Measurements from ENCODE around the gene LARGE1.

The LARGE1 gene

DNA sequence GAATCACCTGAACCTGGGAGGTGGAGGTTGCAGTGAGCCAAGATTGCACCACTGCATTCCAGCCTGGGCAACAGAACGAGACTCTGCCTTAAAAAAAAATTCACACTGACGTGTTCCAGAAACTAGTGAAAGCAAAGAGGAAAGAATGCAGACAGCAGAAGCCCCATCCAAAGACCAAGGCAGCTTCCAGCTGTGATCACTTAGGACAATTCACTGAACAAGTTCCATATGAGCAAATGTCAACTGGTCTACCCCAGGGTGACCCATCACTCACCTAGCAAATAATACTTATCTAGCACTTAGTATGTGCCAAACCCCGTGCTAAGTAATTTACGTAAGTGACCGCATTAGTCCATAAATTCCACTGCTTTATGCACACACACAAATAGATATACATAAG is 138.9 kb downstream of the LARGE1 start:
- in situ Hi-C loops (cut with MboI; ENCODE audit: low sequenced_read_pairs) = no loop called here

DNA sequence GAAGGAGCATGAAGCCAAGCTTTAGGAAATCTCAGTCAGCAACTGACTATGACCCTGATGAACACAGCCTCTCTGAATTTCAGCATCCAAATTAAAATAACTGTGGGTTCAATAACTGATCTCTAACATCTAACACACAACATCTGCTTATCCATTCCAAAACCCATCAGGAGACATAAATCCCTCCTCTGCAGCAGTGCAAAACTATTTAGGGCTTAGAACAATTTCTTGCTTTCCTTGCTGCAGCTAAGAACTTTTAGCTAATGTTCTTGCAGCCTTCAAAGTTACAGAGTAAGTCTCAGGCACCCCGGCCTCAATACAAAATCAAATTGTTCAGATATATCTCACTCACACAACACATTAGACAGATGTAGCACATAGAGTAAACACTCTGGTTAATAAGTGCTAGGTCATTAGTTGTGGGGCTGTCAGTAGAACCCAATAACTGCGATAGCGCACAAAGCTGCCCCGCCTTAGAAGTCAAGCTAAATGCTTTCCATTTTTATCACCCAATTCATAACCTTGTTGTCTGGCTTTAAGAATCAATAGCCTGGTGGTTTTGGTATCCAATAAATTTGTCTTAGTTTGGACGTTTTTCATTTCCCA is 139.6 kb downstream of the LARGE1 start:
- in situ Hi-C loops (cut with MboI; ENCODE audit: low sequenced_read_pairs) = no loop called here

DNA sequence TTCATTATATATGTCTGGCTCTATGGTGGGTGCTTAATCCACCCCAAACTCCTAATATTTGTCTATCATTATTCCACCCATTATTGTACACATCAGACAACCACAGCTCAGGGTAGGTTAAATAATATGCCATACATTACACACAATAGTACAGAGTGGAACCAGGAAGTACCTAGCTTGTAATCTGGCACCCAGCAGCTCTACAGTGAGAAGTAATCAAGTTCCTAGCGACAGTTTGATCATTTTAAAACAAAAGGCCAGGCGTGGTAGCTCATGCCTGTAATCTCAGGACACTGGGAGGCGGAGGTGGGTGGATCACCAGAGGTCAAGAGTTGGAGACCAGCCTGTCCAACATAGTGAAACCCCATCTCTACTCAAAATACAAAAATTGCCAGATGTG is 141.0 kb downstream of the LARGE1 start:
- in situ Hi-C loops (cut with MboI; ENCODE audit: low sequenced_read_pairs) = no loop called here

DNA sequence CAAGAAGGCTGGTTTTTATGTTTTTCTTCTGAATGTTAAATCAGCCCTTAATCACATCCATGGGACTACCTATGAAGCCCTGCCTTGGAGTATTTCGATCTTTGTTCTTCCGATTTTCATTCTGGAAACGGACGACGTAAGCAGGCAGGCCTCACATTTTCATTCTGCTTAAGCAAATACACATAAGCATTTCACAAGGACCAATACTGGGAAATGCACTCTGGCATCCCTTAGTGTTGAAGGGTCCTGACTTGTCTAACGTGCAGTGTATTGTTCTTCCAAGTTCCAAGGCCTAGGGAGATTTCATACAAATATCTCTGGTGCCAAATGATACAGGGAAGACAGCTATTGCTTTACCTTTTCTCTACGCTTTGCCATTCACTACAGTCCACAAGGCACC is 143.8 kb downstream of the LARGE1 start:
- in situ Hi-C loops (cut with MboI; ENCODE audit: low sequenced_read_pairs) = no loop called here

GRCh38 chr22:33774781-33775180 is 145.5 kb downstream of the LARGE1 start:
- in situ Hi-C loops (cut with MboI; ENCODE audit: low sequenced_read_pairs) = no loop called here

DNA sequence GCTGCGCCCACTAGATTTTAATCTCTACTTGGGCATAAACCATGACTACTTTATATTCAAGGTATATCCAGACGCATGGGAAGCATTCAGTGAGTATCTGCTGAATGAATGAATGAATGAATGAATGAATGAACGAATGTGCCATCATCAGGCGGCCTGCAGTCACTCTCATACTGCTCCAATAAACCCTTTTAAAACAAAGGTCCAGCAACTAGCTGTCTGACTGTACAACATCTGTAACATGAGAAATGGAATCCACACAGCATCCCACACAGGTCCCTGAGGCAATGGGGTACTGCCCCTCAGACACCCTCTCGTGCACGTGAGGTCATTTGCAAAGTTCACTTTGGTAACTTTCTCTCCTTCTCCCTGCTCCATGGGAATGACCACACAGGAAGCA is 147.5 kb downstream of the LARGE1 start:
- in situ Hi-C loops (cut with MboI; ENCODE audit: low sequenced_read_pairs) = no loop called here

GRCh38 chr22:33771136-33771535 is 149.1 kb downstream of the LARGE1 start:
- in situ Hi-C loops (cut with MboI; ENCODE audit: low sequenced_read_pairs) = no loop called here

- in situ Hi-C loops (cut with MboI; ENCODE audit: low sequenced_read_pairs) = no loop called here
These were observed 149.6 kb downstream of the LARGE1 start for GRCh38 chr22:33770723-33771122.

GRCh38 chr22:33766091-33766490 is 154.2 kb downstream of the LARGE1 start:
- in situ Hi-C loops (cut with MboI; ENCODE audit: low sequenced_read_pairs) = no loop called here

DNA sequence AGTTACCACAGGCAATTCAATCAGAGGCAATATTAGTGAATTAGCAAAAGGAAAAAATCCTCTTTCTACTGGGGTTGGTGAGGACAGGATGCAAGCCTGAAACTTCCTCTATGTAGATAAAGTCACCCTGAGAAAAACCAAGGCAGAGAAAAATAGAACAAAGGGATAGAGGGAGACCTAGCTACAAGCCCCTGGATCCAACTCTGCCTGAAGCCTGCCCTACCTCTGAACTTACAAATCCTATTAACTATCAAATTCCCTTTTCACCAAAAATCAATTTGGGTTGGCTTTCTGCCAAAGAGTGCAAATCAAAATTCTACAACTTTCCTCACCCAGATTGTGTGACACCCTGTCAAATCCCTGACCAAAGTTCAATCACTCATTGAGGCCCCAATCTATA is 161.3 kb downstream of the LARGE1 start:
- in situ Hi-C loops (cut with MboI; ENCODE audit: low sequenced_read_pairs) = no loop called here

DNA sequence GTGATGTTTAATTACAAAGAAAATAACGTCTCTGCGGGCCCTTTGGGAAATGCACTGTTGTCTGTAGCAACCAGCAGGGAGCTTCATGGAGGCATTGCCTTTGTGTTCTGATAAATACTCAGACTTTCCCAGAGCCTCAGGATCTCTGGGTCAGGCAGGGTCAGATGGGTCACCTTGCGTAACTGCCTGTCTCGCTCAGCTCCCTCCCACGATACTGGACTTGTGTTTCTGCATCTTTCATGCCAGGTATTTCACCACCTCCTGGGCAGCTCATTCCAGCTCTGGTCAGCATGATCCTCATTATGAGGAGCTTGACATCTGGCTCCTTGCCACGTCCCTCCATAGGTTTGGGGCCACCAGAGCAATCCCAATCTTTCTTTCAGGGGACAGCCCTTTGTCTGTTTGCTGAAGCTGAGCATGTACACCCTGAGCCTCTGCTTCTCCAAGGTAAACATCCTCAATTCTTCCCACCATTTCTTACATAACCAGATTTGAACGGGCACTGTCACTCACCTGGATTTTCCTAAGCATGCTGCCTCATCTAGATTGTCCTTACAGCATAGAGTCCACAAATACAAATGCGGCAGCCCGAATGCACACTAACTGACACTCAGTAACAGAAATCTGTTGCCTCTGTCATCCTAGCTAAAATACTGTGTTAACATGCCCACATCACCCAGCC is 162.3 kb downstream of the LARGE1 start:
- in situ Hi-C loops (cut with MboI; ENCODE audit: low sequenced_read_pairs) = no loop called here

DNA sequence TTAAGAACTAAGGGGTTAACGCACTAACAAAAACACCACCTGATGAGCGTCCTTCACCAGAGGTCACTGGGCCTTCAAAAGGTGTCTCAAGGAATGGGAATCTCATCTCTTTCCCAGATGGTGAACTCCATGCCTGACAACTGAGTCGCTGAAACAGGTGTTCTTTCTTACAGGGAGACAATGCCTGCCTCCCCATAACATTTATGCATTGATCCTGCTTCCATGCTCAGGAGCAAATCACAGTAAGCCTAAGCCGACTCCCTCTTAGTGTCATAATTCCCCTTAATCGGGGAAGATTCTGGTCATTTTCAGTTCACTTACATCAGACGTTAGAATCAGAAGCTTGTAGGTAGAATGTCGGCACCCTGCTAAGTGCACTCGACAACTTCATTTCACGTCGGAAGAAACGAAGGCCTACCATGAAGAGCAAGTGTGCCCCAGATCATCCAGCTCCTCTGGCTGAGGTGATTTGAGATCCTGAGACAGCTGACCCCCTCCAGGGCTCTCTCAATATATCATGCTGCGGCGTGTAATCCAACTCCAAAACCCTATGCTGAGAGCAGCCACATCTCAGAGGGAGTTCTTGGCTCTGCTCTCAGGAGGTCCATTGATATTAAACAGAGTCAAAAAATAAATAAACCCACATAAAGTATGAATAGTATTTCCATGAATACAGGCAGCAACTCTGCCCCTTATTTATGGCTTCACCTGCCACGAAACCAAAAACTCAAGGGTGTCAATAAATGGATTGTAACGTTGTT is 163.1 kb downstream of the LARGE1 start:
- in situ Hi-C loops (cut with MboI; ENCODE audit: low sequenced_read_pairs) = no loop called here

GRCh38 chr22:33756508-33756949 is 163.7 kb downstream of the LARGE1 start:
- in situ Hi-C loops (cut with MboI; ENCODE audit: low sequenced_read_pairs) = no loop called here

GRCh38 chr22:33748714-33749113 is 171.6 kb downstream of the LARGE1 start:
- in situ Hi-C loops (cut with MboI; ENCODE audit: low sequenced_read_pairs) = no loop called here

GRCh38 chr22:33747576-33748180 is 172.6 kb downstream of the LARGE1 start:
- in situ Hi-C loops (cut with MboI; ENCODE audit: low sequenced_read_pairs) = no loop called here

DNA sequence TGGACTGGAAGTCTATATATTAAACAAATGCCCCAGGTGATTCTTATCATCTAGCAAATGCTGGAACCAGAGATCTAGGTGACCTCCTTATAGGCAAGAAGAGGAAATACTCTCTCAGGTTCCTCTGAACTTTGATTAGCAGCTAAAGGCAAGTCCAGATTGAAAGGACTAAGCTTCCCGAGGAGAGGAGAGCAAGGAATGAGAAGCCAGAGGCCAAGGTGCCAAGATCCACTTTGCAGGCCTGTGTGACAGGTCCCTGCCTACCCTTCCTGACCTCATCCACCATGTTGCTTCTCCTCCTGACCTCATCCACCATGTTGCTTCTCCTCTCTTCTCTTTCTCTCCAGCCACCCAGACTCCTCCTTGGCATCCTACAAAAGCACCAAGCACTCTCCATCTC is 173.2 kb downstream of the LARGE1 start:
- in situ Hi-C loops (cut with MboI; ENCODE audit: low sequenced_read_pairs) = no loop called here

GRCh38 chr22:33746501-33746928 is 173.8 kb downstream of the LARGE1 start:
- in situ Hi-C loops (cut with MboI; ENCODE audit: low sequenced_read_pairs) = no loop called here

GRCh38 chr22:33745501-33745900 is 174.8 kb downstream of the LARGE1 start:
- in situ Hi-C loops (cut with MboI; ENCODE audit: low sequenced_read_pairs) = no loop called here

GRCh38 chr22:33743756-33744155 is 176.5 kb downstream of the LARGE1 start:
- in situ Hi-C loops (cut with MboI; ENCODE audit: low sequenced_read_pairs) = no loop called here

GRCh38 chr22:33741025-33741424 is 179.3 kb downstream of the LARGE1 start:
- in situ Hi-C loops (cut with MboI; ENCODE audit: low sequenced_read_pairs) = no loop called here

DNA sequence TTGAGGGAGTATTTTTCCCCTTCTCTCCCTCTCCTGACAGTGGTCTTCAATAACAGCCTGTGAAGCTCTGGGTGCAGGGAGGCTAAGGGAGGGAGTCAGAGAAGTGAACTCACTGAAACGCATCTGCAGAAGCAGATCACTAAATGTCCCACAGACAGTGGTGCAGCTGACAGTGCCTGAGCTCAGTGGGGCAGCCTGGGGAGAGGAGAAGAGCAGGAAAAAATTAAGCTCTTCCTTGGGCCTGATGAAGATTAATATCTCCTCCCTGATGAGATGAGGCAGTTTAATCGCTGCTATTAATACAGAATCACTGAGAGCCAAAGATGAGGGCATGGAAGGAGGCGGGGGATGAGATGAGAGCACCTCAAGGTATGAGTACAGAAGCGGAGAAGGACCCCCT is 180.8 kb downstream of the LARGE1 start:
- in situ Hi-C loops (cut with MboI; ENCODE audit: low sequenced_read_pairs) = no loop called here

DNA sequence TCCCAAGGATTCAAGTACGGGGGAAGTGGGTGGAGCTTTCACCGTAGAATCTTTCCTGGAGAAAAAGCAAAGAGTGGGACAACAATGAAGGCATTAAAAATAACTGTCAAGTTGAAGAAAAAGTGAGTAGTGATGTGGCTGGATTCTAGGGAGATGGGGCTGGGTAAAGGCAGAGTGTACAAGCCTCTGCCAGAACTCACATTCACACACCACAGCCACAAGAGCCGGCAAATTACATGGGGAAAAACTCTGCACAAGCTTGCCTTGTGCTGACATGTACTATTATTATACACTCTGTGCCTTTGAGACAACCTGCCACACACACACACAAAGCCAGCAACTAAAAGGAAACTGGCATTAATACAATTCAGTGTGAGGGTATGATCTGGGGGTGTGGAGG is 182.6 kb downstream of the LARGE1 start:
- in situ Hi-C loops (cut with MboI; ENCODE audit: low sequenced_read_pairs) = no loop called here
